Stimulated activated CD4-positive, alpha-beta T cell treated with anti-CD3 and anti-CD28 coated beads, Interleukin-2, amount 100 ng/mL, for 4 hours (primary cell): ENCODE measurements around the gene NGF.
"Not testable (repeated sequence)": the region's sequence is repeated elsewhere in the genome, so short reads cannot be mapped to it uniquely, and the experiment has no call there.

ENCODE experiments used
- DNase-seq: peaks from one replicate; pipeline ENCODE4 v3.0.0-alpha.2; 2020; ENCODE audit warnings: low read depth

Gene NGF

GRCh38 chr1:115337633-115338456 lies at the start of gene NGF:
TSS of gene NGF (minus strand) at chr1:115338249. CDS start at chr1:115286795, 51,454 bp downstream.
- no peak for DNase-seq

GRCh38 chr1:115383455-115383854 lies 45.4 kb upstream of the NGF start:
- DNase-seq = not testable (repeated sequence)

- no peak for DNase-seq
These were observed 41.9 kb upstream of the NGF start for GRCh38 chr1:115379943-115380342.

- no peak for DNase-seq
These were observed 39.4 kb upstream of the NGF start for GRCh38 chr1:115377411-115377810.

- DNase-seq = no peak
These were observed 36.5 kb upstream of the NGF start for GRCh38 chr1:115374598-115374997.

- no peak for DNase-seq
These were observed 35.3 kb upstream of the NGF start for GRCh38 chr1:115373305-115373704.

- no peak for DNase-seq
These were observed 27.7 kb upstream of the NGF start for GRCh38 chr1:115365738-115366137.

- no peak for DNase-seq
These were observed 26.7 kb upstream of the NGF start for GRCh38 chr1:115364780-115365155.

- no peak for DNase-seq
These were observed 26.2 kb upstream of the NGF start for GRCh38 chr1:115364046-115364779.

GRCh38 chr1:115363171-115363570 lies 25.1 kb upstream of the NGF start:
- DNase-seq = no peak

GRCh38 chr1:115360505-115361129 lies 22.6 kb upstream of the NGF start:
- not testable (repeated sequence) for DNase-seq

GRCh38 chr1:115359787-115360452 lies 21.9 kb upstream of the NGF start:
- DNase-seq = not testable (repeated sequence)

GRCh38 chr1:115356356-115356755 lies 18.3 kb upstream of the NGF start:
- DNase-seq = no peak

GRCh38 chr1:115355069-115355468 lies 17.0 kb upstream of the NGF start:
- DNase-seq = no peak

- no peak for DNase-seq
These were observed 13.1 kb upstream of the NGF start for GRCh38 chr1:115351143-115351542.

GRCh38 chr1:115348636-115349035 lies 10.6 kb upstream of the NGF start:
- DNase-seq = no peak

- DNase-seq = no peak
These were observed 9.2 kb upstream of the NGF start for GRCh38 chr1:115347282-115347681.

- DNase-seq = no peak
These were observed 5.2 kb upstream of the NGF start for GRCh38 chr1:115343200-115343737.

GRCh38 chr1:115341948-115342347 lies 3.9 kb upstream of the NGF start:
- no peak for DNase-seq

GRCh38 chr1:115340879-115341278 lies 2.8 kb upstream of the NGF start:
- no peak for DNase-seq

GRCh38 chr1:115338457-115338820 lies 390 bp upstream of the NGF start:
- no peak for DNase-seq

GRCh38 chr1:115337276-115337632 lies 795 bp downstream of the NGF start:
- no peak for DNase-seq
